DND-41 (cell line): Measurements from ENCODE around the gene CDK13.

ENCODE experiments used
- ATAC-seq: fragments of 200-7000 bp; cut with Tn5 transposase; 3 replicates; pipeline ENCODE4 v1.9.1; 2021; ENCODE audit warnings: low read depth; ENCODE audit not compliant: insufficient read depth
- DNase-seq: peaks from one replicate; pipeline ENCODE4 v3.0.0-alpha.2; 2020
- H2AFZ ChIP-seq: 2 replicates; pipeline ENCODE4 v1.6.0; 2012; ENCODE audit warnings: low read depth, low read length
- H3K27ac ChIP-seq: 2 replicates; pipeline ENCODE4 v1.5.1; 2012; ENCODE audit warnings: low read length, inconsistent platforms
- H3K27me3 ChIP-seq: fragments of 200-600 bp; sonication (generic); 2 replicates; pipeline ENCODE4 v1.6.0; 2012; ENCODE audit warnings: low read length, mild to moderate bottlenecking, inconsistent platforms; ENCODE audit not compliant: insufficient read depth, poor library complexity
- H3K36me3 ChIP-seq: 2 replicates; pipeline ENCODE4 v1.5.1; 2012; ENCODE audit warnings: low read length, inconsistent platforms; ENCODE audit not compliant: insufficient read depth
- H3K4me1 ChIP-seq: 2 replicates; pipeline ENCODE4 v1.5.1; 2012; ENCODE audit warnings: mild to moderate bottlenecking, low read length; ENCODE audit not compliant: insufficient read depth
- H3K4me2 ChIP-seq: 2 replicates; pipeline ENCODE4 v1.6.0; 2012; ENCODE audit warnings: mild to moderate bottlenecking, moderate library complexity, low read length, inconsistent platforms; ENCODE audit not compliant: insufficient read depth
- H3K4me3 ChIP-seq, 2 experiments: fragments of 200-600 bp in 1 of 2; shearing (Covaris generic) in 1 of 2; 2 replicates each; pipeline ENCODE4 v1.5.1; 2012 to 2016; ENCODE audit warnings: inconsistent platforms in 2 of 2, low read length in 2 of 2, mild to moderate bottlenecking in 2 of 2, low read depth in 1 of 2, moderate library complexity in 1 of 2
- H3K79me2 ChIP-seq: 2 replicates; pipeline ENCODE4 v1.6.0; 2012; ENCODE audit warnings: low read length, inconsistent platforms; ENCODE audit not compliant: insufficient read depth
- H3K9ac ChIP-seq: 2 replicates; pipeline ENCODE4 v1.6.0; 2012; ENCODE audit warnings: low read depth, mild to moderate bottlenecking, inconsistent platforms, low read length, moderate library complexity
- H3K9me3 ChIP-seq: 2 replicates; pipeline ENCODE4 v1.5.1; 2012; ENCODE audit warnings: low read length, moderate library complexity, mild to moderate bottlenecking, inconsistent platforms; ENCODE audit not compliant: insufficient read depth, severe bottlenecking
- H4K20me1 ChIP-seq: 2 replicates; pipeline ENCODE4 v1.6.0; 2012; ENCODE audit warnings: low read length; ENCODE audit not compliant: insufficient read depth
- CTCF ChIP-seq: IDR thresholded peaks from 2 replicates; pipeline ENCODE4 v1.5.1; 2012; ENCODE audit warnings: borderline replicate concordance, low read length, moderate library complexity, mild to moderate bottlenecking; ENCODE audit not compliant: poor library complexity, severe bottlenecking; ENCODE audit errors: extremely low read depth
- EZH2 ChIP-seq: IDR thresholded peaks from 3 replicates; pipeline ENCODE4 v1.6.1; 2012; ENCODE audit warnings: borderline replicate concordance, low read depth, mild to moderate bottlenecking, moderate library complexity, low read length, inconsistent platforms; ENCODE audit not compliant: severe bottlenecking

CDK13 gene

GRCh38 chr7:39949971-39950472 lies at the start of gene CDK13:
TSS of gene CDK13 (plus strand) at chr7:39950256. CDS start at chr7:39950642, 386 bp downstream.
- H3K4me3 ChIP-seq, result peak within 1 kb of the TSS; percentile 94 to 99
- H3K4me2 ChIP-seq, result peak within 1 kb of the TSS; percentile 97
- ATAC-seq, result peak; percentile 63

GRCh38 chr7:39904077-39904486 lies 46.0 kb upstream of the CDK13 start:
- Histone ChIP-seq H3K4me1 (no peaks in the 10 kb centered on the region), H3K27ac (no peak overlapping the region), H3K9ac (no peak overlapping the region), H3K9me3 (no peaks in the 10 kb centered on the region), H4K20me1 (no peaks in the 10 kb centered on the region), H3K4me3 (no peak overlapping the region), H3K79me2 (no peaks in the 10 kb centered on the region), H3K36me3 (no peaks in the 10 kb centered on the region), H3K27me3 (no peaks in the 10 kb centered on the region), H3K4me2 (no peak overlapping the region), H2AFZ (no peak overlapping the region)
- DNase-seq (no peak), ATAC-seq (no peak)
- TF ChIP-seq CTCF (no peak), EZH2 (no peak)

More at GRCh38 chr7:39949971-39950472, at the start of gene CDK13:
- H3K79me2 ChIP-seq, result peaks cover 64% of the 10 kb centered on the region
- no peaks in the 10 kb centered on the region for H3K9me3 ChIP-seq
- H3K9ac ChIP-seq, result peak within 1 kb of the TSS; percentile 66
- no peaks in the 10 kb centered on the region for H3K27me3 ChIP-seq
- DNase-seq, result peak; percentile 91
- peak within 1 kb of the TSS; percentile 80 for H2AFZ ChIP-seq
- peaks cover 13% of the 10 kb centered on the region for H3K36me3 ChIP-seq
- TF ChIP-seq EZH2 (no peak), CTCF (peak; percentile 26)
- H4K20me1 ChIP-seq, result peaks cover 39% of the 10 kb centered on the region
- peak within 1 kb of the TSS; percentile 94 for H3K27ac ChIP-seq
- H3K4me1 ChIP-seq, result peaks cover 41% of the 10 kb centered on the region

GRCh38 chr7:39908141-39908540 lies 41.9 kb upstream of the CDK13 start:
- no peaks in the 10 kb centered on the region for H3K4me1 ChIP-seq
- H2AFZ ChIP-seq, result no peak overlapping the region

More at GRCh38 chr7:39908141-39908540, 41.9 kb upstream of the CDK13 start:
- Histone ChIP-seq H3K36me3 (no peaks in the 10 kb centered on the region), H3K27ac (no peak overlapping the region), H4K20me1 (no peaks in the 10 kb centered on the region), H3K27me3 (no peaks in the 10 kb centered on the region), H3K9ac (no peak overlapping the region), H3K4me2 (no peak overlapping the region), H3K9me3 (no peaks in the 10 kb centered on the region), H3K79me2 (no peaks in the 10 kb centered on the region), H3K4me3 (no peak overlapping the region)
- no peak for ATAC-seq
- DNase-seq, result no peak
- TF ChIP-seq CTCF (no peak), EZH2 (no peak)
